ENCODE data around the gene GYS1.

- TF ChIP-seq ZNF362 (tag by site-specific recombination; IDR thresholded peaks at IDR 0.05) = no peak
- TF ChIP-seq CTCF (tag by site-specific recombination; IDR thresholded peaks at IDR 0.05) = no peak; the same call in 1 of the 2 replicates
- no peak for TF ChIP-seq ZNF350 (tag by site-specific recombination; IDR thresholded peaks at IDR 0.05)
- TF ChIP-seq ZNF274 (IDR thresholded peaks at IDR 0.05; ENCODE audit: low read length) = no peak
- no peak for TF ChIP-seq ZNF274 (tag by site-specific recombination; IDR thresholded peaks at IDR 0.05; ENCODE audit: borderline replicate concordance)
- TF ChIP-seq MYNN (tag by site-specific recombination; IDR thresholded peaks at IDR 0.05; ENCODE audit: borderline replicate concordance) = no peak
Observed at GRCh38 chr19:48987323-48987722, 5.8 kb downstream of the GYS1 start.

All from HEK293 (cell line).